ENCODE measurements around the gene TROAP.
"Not testable (repeated sequence)": the region's sequence is repeated elsewhere in the genome, so short reads cannot be mapped to it uniquely, and the experiment has no call there.

The TROAP gene

DNA sequence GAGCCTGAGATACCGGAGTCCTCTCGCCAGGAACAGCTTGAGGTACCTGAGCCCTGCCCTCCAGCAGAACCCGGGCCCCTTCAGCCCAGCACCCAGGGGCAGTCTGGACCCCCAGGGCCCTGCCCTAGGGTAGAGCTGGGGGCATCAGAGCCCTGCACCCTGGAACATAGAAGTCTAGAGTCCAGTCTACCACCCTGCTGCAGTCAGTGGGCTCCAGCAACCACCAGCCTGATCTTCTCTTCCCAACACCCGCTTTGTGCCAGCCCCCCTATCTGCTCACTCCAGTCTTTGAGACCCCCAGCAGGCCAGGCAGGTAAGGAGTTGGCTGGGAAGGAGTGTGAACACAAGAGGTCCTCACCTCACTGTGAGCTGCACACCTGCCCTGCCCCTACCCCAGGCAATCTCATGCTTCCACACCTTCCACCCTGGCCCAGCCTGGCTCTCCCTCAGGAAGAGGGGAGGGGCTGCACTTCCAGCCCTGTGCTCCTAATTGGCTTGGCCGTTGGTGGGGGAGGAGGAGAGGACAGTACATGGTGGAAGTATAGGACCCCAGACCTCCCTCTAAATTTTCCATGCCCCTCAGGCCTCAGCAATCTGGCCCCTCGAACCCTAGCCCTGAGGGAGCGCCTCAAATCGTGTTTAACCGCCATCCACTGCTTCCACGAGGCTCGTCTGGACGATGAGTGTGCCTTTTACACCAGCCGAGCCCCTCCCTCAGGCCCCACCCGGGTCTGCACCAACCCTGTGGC lies 7.8 kb downstream of the TROAP start:
- DNase-seq = no peak

DNA sequence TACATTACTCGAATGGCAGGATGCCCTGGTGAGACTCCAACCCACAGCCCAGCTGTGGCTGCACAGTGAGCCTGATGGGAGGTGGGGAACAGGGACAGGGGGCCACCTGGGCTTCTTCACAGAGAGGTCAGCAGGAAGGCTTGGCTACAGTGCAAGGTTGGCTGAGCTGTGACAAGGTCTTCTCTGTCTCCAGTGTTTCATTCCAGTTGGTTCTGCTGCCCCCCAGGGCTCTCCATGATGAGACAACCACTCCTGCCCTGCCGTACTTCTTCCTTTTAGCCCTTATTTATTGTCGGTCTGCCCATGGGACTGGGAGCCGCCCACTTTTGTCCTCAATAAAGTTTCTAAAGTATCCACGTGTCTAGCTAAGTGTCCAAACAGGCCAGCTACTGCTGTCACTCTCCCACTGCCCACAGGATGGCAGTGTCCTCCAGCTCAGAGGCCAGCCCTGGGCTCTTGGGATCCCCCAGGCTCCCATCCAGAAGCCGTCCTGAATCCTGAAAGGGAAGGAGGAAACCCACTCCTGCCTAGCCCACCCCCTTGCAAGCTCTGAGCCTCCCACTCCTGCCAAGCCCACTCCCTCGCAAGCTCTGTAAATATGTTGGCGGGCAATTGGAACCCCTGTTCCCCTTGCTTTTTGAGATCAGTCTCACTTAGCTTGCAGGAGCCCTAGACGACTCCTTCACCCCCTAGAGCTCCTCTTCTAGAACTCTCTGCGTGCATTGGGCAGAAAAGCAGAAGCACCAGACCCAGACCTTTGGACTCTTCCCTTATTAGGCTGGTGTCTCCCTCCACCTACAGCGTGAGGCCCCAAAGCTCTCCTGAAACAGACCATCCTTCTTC lies 8.5 kb downstream of the TROAP start:
- DNase-seq = no peak

- DNase-seq = no peak
These were observed 9.4 kb downstream of the TROAP start for GRCh38 chr12:49332441-49332861.

GRCh38 chr12:49332891-49333371 lies 9.9 kb downstream of the TROAP start:
- no peak for DNase-seq

GRCh38 chr12:49333778-49334177 lies 10.7 kb downstream of the TROAP start:
- DNase-seq = not testable (repeated sequence)

DNA sequence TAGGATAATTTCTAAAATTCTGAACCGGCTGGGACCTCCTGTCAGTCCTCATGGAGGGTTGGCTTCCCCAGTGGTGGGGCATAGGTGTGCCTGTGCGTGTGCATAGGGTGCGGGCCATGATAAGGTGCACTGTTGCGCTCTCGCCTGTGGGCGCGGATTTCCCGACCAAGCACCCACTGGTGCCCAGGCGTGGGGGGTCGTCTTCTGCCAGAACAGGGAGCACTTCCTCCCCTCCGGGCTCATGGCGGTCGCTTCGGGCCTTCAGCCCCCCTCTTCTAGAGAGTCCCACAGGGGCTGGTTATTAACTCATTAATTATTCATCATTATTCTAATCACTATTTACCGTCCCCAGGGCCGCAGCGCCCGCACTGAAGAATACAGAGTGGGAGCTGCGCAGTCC lies 11.2 kb downstream of the TROAP start:
- no peak for DNase-seq

- DNase-seq = no peak
These were observed 11.6 kb downstream of the TROAP start for GRCh38 chr12:49334681-49335080.

- DNase-seq = no peak
These were observed 12.3 kb downstream of the TROAP start for GRCh38 chr12:49335118-49335954.

GRCh38 chr12:49335955-49336644 lies 13.0 kb downstream of the TROAP start:
- no peak for DNase-seq

- DNase-seq = peak; percentile 90
These were observed 13.9 kb downstream of the TROAP start, which contains the start of gene C1QL4 for GRCh38 chr12:49336645-49337584. Gene C1QL4, minus strand, starts transcription at chr12:49337188. Its CDS starts 711 bp downstream, at chr12:49336477.

- no peak for DNase-seq
These were observed 15.9 kb downstream of the TROAP start for GRCh38 chr12:49338830-49339463.

DNA sequence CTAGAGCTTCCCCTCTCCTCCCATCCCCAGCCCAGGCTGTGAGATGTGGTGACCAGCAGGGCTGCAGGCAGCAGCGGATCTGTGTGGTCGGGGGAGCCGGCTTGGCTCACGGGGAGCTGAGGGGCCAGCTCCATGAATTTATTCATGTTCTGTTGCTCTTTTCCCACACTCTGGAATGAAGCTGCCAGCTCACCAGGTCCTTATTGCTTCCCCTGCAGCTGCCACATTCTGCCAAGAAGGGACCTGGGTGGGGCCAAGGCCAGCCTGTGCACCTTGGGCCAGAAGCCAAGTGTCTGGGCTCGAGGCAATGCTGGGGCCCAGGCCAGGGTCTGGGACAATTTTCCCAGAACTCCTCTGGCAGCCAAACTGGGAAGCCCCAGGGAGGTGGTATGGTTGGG lies 16.4 kb downstream of the TROAP start:
- no peak for DNase-seq

DNA sequence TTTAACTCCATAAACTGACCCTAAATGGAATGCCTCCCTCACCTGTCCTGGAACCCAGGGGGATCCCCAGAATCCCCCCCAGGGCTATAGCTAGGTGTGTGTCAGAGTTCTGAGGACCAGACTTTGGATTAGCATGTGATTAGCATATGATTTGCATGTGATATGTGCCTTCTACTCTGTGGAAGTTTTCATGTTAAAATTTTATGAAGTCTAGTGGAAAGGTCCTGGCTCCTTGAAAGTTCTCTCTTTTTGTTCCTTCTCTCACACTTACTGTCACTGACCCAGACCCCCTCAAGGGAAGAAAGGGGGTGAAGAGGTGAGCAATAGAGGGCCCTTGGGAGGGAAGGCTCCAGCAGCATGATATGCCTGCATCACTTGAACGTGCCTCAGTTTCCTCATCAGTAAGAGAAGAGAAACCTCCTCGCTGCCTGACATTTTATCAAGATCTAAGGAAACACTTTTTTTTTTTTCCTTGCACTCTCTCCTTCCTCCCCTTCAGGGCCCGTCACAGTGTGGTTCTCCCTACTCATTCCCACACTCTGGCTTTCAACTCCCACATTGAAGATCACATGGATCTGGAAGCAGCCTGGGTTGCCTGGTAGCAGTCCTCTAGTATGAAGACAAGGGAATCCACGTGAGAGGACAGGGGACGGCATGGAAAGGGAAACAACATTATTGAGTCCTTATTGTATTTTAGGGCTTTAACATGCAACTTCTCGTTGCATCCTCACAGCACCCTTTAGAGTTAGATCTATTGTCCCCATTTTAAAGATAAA lies 17.2 kb downstream of the TROAP start:
- DNase-seq = no peak

GRCh38 chr12:49340971-49341776 lies 18.1 kb downstream of the TROAP start:
- no peak for DNase-seq

DNA sequence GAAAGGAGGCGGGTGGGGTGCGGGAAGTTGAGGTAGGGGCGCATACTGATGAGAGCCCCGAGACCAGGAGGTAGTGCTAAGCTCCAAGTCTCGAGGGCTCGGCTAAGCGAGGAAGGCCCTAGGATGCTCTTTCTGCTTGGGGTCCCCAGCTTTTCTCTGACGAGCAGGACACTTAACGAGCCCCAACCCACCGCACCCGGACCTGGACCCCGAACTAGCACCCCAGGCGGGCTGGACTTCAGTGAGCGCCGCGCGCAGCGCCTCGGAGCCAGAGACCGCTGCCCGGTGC lies 18.7 kb downstream of the TROAP start:
- no peak for DNase-seq

DNA sequence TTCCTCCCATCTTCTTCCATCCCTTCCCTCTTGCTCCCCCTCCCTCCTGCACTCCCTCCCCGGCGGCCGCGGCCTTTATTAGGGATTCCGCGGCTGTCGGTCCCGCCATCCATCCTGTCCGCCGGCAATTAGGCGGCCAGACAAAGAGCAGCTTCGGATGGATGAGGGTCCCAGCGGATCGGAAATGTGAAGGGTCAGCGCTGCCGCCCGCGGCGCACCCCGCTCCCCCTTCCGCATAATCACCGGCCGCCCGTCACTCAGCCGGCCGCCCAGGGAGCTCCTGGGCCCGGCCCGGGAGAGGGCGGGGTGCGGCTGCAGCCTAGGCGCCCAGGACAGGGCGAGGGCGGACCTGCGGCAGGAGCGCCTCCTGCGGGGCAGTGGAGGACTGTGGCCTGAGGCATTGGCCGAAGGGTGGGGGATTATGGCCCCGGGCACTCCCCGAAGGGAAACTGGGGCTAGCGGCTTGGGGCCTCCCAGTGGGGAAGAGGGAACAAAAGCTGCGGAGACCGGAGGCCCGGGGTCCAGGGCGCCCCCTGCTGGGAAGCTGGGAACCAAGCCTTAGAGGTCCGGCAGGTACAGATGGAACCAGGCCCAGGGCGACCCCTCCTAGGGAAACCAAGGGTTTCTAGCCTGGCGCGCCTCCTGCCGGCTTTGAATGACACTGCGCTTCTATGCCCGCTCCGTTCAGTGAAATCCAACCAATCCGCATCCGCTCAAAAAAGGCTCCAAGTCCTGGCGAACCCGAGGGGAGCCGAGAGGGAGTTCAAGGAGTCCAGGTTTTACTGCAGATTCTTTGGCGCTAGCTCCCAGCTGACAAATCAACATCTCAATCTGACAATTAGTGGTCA lies 19.2 kb downstream of the TROAP start:
- DNase-seq = peak; percentile 81

DNA sequence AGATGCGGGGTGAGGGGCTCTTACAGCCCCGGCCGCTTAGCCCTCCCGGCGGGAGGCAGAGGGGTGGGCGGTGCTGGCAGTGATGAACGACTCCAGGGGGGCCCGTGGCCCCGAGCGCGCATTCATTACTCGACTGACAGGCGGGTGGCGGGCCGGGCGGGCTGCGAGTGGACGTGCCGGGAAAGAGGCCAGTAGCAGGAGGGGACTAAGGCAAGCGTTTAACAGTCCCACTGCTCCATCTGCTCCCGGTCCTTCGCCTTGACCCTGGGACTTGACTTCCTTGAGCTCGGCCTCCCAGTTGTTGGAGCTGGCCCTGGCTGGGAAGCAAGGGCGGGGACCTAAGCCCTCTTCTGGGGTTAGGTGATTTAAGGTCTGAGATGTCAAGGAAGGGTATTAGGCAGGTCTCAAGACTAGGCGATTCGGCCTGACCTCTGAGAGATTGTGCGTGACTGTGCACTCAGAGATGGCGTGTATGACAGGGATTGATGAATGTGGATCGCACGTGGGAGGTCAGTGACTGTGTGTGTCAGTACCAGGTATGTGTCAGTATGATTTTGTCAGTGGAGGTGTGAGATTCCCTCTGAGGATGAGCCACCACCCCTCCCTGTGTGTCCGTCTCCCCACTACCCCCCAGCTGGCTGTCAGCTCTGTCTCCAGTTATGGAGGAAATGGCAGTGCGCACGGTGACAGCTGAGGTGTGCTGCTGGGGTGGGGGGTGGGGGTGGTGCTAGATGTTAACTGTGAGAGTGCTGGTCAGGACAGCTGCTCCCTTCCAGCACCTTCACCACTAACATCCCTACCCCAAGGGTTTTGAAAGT lies 20.1 kb downstream of the TROAP start:
- DNase-seq = peak; percentile 44
